GM11168 (cell line): Measurements from ENCODE around the gene VRK1.

Source experiments
- in situ Hi-C: fragments of 300-500 bp; cut with MboI; formaldehyde crosslinking; loops from one replicate; pipeline ENCODE4 v1.12.0; 2022; ENCODE audit warnings: low sequenced_read_pairs; ENCODE audit not compliant: unreplicated experiment

Gene VRK1

GRCh38 chr14:96790186-96790585 is 7.0 kb upstream of the VRK1 start:
- in situ Hi-C loops, result no loop called here

- in situ Hi-C loops, result no loop called here
These were observed 6.5 kb upstream of the VRK1 start for GRCh38 chr14:96790706-96791105.

GRCh38 chr14:96792003-96792402 is 5.2 kb upstream of the VRK1 start:
- in situ Hi-C loops, result no loop called here

GRCh38 chr14:96792591-96792990 is 4.6 kb upstream of the VRK1 start:
- in situ Hi-C loops, result no loop called here

GRCh38 chr14:96793547-96793946 is 3.6 kb upstream of the VRK1 start:
- in situ Hi-C loops, result no loop called here

GRCh38 chr14:96795109-96795828 is 1.9 kb upstream of the VRK1 start:
- in situ Hi-C loops, result no loop called here

GRCh38 chr14:96797582-96798349 is 584 bp downstream of the VRK1 start:
- in situ Hi-C loops, result no loop called here

- in situ Hi-C loops, result no loop called here
These were observed 1.8 kb downstream of the VRK1 start for GRCh38 chr14:96798956-96799355.

GRCh38 chr14:96799489-96800054 is 2.4 kb downstream of the VRK1 start:
- in situ Hi-C loops, result no loop called here

GRCh38 chr14:96801931-96802330 is 4.7 kb downstream of the VRK1 start:
- in situ Hi-C loops, result no loop called here

GRCh38 chr14:96802963-96803362 is 5.8 kb downstream of the VRK1 start:
- in situ Hi-C loops, result no loop called here

- in situ Hi-C loops, result no loop called here
These were observed 6.8 kb downstream of the VRK1 start for GRCh38 chr14:96803958-96804357.

GRCh38 chr14:96804895-96805294 is 7.7 kb downstream of the VRK1 start:
- in situ Hi-C loops, result no loop called here

GRCh38 chr14:96805956-96806355 is 8.8 kb downstream of the VRK1 start:
- in situ Hi-C loops, result no loop called here

- in situ Hi-C loops, result no loop called here
These were observed 9.7 kb downstream of the VRK1 start for GRCh38 chr14:96806836-96807235.

GRCh38 chr14:96808619-96809406 is 11.6 kb downstream of the VRK1 start:
- in situ Hi-C loops, result no loop called here

- in situ Hi-C loops, result no loop called here
These were observed 14.1 kb downstream of the VRK1 start for GRCh38 chr14:96811265-96811664.

- in situ Hi-C loops, result no loop called here
These were observed 14.9 kb downstream of the VRK1 start for GRCh38 chr14:96811985-96812667.

GRCh38 chr14:96816281-96816680 is 19.1 kb downstream of the VRK1 start:
- in situ Hi-C loops, result no loop called here
